K562 (cell line): ENCODE data around the gene ITPRIPL2.

Source experiments
- CTBP1 ChIP-seq: fragments of 450-650 bp; IDR thresholded peaks from 2 replicates; pipeline ENCODE4 v1.6.1; 2016; ENCODE audit warnings: borderline replicate concordance
- EZH2 ChIP-seq: IDR thresholded peaks from 2 replicates; pipeline ENCODE4 v1.6.1; 2012; ENCODE audit warnings: low read depth, mild to moderate bottlenecking, inconsistent platforms, low read length, borderline replicate concordance
- JUN ChIP-seq, 2 experiments: sonication (generic) in 1 of 2; formaldehyde crosslinking in 1 of 2; IDR thresholded peaks; 2 replicates each; pipeline versions ENCODE4 v1.6.1 to v1.8.0; 2012 to 2022; ENCODE audit warnings: borderline replicate concordance in 2 of 2, mild to moderate bottlenecking in 2 of 2, improper control_type of control experiment in 1 of 2, low read depth in 1 of 2, low read length in 1 of 2, missing genetic modification reagents in 1 of 2
- POU5F1 ChIP-seq: fragments of 150-350 bp; IDR thresholded peaks from 2 replicates; pipeline ENCODE4 v1.6.1; 2014; ENCODE audit warnings: borderline replicate concordance, low read length, low read depth, mild to moderate bottlenecking; ENCODE audit not compliant: partially characterized antibody
- RAD21 ChIP-seq, 2 experiments: fragments of 250-450 bp in 1 of 2; fragments of 450-650 bp in 1 of 2; sonication (Bioruptor Pico) in 1 of 2; formaldehyde crosslinking in 1 of 2; IDR thresholded peaks in 1 of 2; conservative IDR thresholded peaks in 1 of 2; 2 replicates each; pipeline versions ENCODE4 v1.4.0 to v1.8.0; 2020 to 2022; ENCODE audit warnings: mild to moderate bottlenecking in 2 of 2, moderate library complexity in 1 of 2
- STAT5B ChIP-seq: fragments of 250-450 bp; sonication (Bioruptor Pico); IDR thresholded peaks from 2 replicates; pipeline ENCODE4 v1.8.0; 2021; ENCODE audit warnings: mild to moderate bottlenecking, inconsistent platforms
- TCFL5 ChIP-seq: fragments of 250-450 bp; sonication (Bioruptor Pico); conservative IDR thresholded peaks from 2 replicates; pipeline ENCODE4 v1.6.1; 2021; ENCODE audit warnings: mild to moderate bottlenecking, moderate library complexity, matching md5 sums
- ZFP36 ChIP-seq: fragments of 150-350 bp; IDR thresholded peaks from 2 replicates; pipeline ENCODE4 v1.6.1; 2018; ENCODE audit warnings: low read length, low read depth; ENCODE audit not compliant: partially characterized antibody
- ZNF764 ChIP-seq: fragments of 250-450 bp; sonication (Bioruptor Pico); IDR thresholded peaks from 2 replicates; pipeline ENCODE4 v1.4.0; 2020; ENCODE audit warnings: low read depth, mild to moderate bottlenecking, moderate library complexity
- TF ChIP-seq, protein P1 (sequence below): sonication (generic); formaldehyde crosslinking; IDR thresholded peaks from 2 replicates; pipeline ENCODE4 v1.8.0; 2022; ENCODE audit warnings: mild to moderate bottlenecking, missing genetic modification reagents
- TF ChIP-seq, protein P2 (sequence below): fragments of 450-650 bp; formaldehyde crosslinking; IDR thresholded peaks from 2 replicates; pipeline ENCODE4 v1.4.0; 2020; ENCODE audit warnings: mild to moderate bottlenecking, moderate library complexity
- TF ChIP-seq, protein P3 (sequence below): sonication (generic); formaldehyde crosslinking; IDR thresholded peaks from 2 replicates; pipeline ENCODE4 v1.9.0; 2022; ENCODE audit warnings: mild to moderate bottlenecking, missing genetic modification reagents

DNA sequence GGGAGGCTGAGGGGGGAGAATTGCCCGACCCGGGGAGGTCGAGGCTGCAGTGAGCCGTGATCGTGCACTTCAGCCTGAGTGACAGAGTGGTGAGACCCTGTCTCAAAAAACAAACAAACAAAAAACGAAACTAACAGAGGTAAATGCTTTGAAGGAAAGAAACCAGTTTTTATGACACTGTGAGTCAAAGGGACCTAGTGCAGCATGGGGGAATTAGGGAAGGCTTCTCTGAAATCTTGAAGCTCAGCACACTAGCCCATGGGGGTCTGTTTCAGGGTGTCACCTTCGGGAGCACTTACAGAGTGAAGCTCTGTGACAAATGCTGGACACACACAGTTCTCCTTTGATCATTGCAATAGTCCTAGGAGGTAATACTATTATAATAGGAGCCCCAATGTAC, 16.6 kb downstream of the ITPRIPL2 start:
- no peak for TF ChIP-seq POU5F1
- no peak for TF ChIP-seq RAD21 (CRISPR knock-in tag; conservative IDR thresholded peaks at IDR 0.05 in 1 of 2, IDR thresholded peaks at IDR 0.05 in 1 of 2)
- TF ChIP-seq EZH2: no peak
- TF ChIP-seq CTBP1: no peak
- TF ChIP-seq, protein P1, sequence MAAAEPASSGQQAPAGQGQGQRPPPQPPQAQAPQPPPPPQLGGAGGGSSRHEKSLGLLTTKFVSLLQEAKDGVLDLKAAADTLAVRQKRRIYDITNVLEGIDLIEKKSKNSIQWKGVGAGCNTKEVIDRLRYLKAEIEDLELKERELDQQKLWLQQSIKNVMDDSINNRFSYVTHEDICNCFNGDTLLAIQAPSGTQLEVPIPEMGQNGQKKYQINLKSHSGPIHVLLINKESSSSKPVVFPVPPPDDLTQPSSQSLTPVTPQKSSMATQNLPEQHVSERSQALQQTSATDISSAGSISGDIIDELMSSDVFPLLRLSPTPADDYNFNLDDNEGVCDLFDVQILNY: no peak
- no peak for TF ChIP-seq ZFP36
- TF ChIP-seq STAT5B (CRISPR knock-in tag): no peak
- TF ChIP-seq JUN (IDR thresholded peaks at IDR 0.05; ENCODE audit: borderline replicate concordance, low read depth, low read length): no peak
- no peak for TF ChIP-seq JUN (CRISPR knock-in tag; IDR thresholded peaks at IDR 0.05; ENCODE audit: borderline replicate concordance)
- no peak for TF ChIP-seq ZNF764
- TF ChIP-seq, protein P2, sequence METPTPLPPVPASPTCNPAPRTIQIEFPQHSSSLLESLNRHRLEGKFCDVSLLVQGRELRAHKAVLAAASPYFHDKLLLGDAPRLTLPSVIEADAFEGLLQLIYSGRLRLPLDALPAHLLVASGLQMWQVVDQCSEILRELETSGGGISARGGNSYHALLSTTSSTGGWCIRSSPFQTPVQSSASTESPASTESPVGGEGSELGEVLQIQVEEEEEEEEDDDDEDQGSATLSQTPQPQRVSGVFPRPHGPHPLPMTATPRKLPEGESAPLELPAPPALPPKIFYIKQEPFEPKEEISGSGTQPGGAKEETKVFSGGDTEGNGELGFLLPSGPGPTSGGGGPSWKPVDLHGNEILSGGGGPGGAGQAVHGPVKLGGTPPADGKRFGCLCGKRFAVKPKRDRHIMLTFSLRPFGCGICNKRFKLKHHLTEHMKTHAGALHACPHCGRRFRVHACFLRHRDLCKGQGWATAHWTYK (CRISPR knock-in tag): no peak
- TF ChIP-seq TCFL5 (CRISPR knock-in tag): no peak
- TF ChIP-seq, protein P3, sequence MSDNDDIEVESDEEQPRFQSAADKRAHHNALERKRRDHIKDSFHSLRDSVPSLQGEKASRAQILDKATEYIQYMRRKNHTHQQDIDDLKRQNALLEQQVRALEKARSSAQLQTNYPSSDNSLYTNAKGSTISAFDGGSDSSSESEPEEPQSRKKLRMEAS (CRISPR knock-in tag): no peak
